Neural cell (in vitro differentiated cells): Measurements from ENCODE around the gene DLG2.

ENCODE experiments used
- CTCF ChIP-seq: fragments of 450-650 bp; IDR thresholded peaks from 2 replicates; pipeline ENCODE4 v1.5.1; 2014; ENCODE audit warnings: antibody characterized with exemption, mild to moderate bottlenecking, moderate library complexity; ENCODE audit not compliant: poor library complexity, severe bottlenecking
- POLR2AphosphoS5 ChIP-seq: IDR thresholded peaks from 2 replicates; pipeline ENCODE4 v1.6.1; 2012
- REST ChIP-seq: IDR thresholded peaks from 2 replicates; pipeline ENCODE4 v1.6.1; 2012; ENCODE audit warnings: borderline replicate concordance

GRCh38 chr11:84471501-84471900, 1155.6 kb downstream of the DLG2 start:
- TF ChIP-seq CTCF (no peak), POLR2AphosphoS5 (no peak), REST (no peak)
